ENCODE results near the gene HBS1L.

The HBS1L gene

GRCh38 chr6:134999107-134999506 is 55.5 kb downstream of the HBS1L start:
- DNase-seq (ENCODE audit: low spot score): no peak

- DNase-seq (ENCODE audit: low spot score): no peak
Observed at GRCh38 chr6:134997133-134997995, 57.3 kb downstream of the HBS1L start.

DNA sequence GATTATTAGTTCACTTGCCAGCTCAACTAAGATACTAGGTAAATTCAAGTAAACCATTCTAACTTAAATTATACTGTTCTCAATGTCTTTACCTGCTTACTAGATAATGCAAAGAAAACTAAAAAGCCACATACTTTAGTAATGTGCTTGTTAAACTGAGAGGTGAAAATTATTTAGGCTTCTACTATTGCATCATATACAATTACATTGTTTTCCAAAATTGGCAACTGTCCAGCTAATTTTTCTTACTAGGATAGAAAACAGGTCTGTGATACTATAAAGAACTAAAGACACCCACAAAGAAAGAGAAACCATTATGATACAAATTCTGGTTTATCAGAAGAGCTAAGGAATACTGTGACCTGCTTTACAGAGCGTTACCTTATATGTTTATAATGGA is 59.1 kb downstream of the HBS1L start:
- DNase-seq (ENCODE audit: low spot score): no peak

- no peak for DNase-seq (ENCODE audit: low spot score)
Observed at GRCh38 chr6:134994431-134994830, 60.2 kb downstream of the HBS1L start.

GRCh38 chr6:134992155-134992554 is 62.5 kb downstream of the HBS1L start:
- no peak for DNase-seq (ENCODE audit: low spot score)

DNA sequence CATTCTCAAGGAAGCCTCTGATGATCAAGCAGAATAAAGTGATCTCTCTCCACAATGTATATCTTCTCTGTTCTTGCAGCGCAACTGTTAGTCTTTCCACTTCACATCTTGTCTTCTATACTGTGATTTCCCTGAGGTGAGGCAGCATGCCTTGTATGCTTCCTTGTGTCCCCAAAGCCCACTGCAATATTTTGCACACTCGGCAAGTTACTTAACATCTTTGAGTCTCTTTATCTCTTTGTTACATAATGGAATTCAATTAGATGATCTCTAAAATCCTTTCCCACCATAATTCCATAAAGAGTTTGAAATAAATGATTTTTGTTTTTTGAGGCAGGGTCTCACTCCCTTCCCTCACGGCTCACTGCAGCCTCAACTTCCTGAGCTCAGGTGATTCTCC is 64.4 kb downstream of the HBS1L start:
- no peak for DNase-seq (ENCODE audit: low spot score)

- DNase-seq (ENCODE audit: low spot score): no peak
Observed at GRCh38 chr6:134984821-134985220, 69.8 kb downstream of the HBS1L start.

- no peak for DNase-seq (ENCODE audit: low spot score)
Observed at GRCh38 chr6:134983823-134984222, 70.8 kb downstream of the HBS1L start.

DNA sequence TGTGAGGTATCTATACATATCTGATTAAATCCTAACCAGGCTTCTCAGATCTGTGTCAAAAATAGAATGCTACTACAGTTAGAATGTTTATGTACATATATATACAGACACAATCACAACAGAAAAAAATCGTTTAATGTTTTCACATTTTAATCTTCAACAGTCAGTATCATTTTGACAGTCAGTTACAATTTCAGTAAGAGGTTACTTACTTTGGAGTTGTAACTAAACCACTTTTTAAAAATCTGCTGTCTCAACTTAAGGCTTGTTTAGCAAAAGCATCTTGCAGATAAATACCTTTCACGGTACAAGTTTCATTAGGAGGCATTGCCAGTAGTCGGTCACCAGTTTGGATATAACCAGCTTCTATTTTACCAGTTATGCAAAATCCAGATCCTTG is 72.5 kb downstream of the HBS1L start:
- DNase-seq (ENCODE audit: low spot score): no peak

- DNase-seq (ENCODE audit: low spot score): no peak
Observed at GRCh38 chr6:134980846-134981245, 73.8 kb downstream of the HBS1L start.

DNA sequence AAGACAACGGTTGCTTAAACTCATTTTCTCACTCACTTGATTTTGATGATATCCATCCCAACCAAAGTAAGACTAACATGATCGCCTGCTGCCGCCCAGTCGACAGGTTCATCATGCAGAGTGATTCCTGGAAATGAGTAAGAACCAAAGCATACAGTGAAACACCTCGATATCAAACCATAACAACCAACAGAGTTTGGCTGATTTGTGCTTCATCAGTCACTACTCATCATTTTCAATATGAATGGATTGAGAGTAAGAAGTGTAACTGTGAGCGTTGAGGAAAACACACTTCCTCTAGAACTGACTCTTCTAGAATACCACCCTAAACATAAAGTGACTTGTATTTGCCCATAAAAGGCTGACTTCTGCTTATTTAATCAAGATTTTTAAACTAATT is 75.5 kb downstream of the HBS1L start:
- DNase-seq (ENCODE audit: low spot score): no peak

DNA sequence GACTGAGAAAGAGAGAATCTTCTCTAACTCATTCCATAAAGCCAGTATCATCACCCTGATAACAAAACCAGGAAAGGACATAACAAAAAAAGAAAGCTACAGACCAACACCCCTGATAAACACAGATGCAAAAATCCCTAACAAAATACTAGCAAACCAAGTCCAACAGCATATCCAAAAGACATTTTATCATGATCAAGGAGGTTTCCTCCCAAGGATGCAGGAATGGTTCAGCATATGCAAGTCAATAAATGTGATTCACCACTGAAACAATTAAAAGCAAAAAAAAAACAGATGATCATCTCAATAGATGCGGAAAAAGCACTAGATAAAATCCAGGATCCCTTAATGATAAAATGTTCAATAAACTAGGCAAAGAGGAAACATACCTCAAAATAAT is 80.3 kb downstream of the HBS1L start:
- DNase-seq (ENCODE audit: low spot score): no peak

DNA sequence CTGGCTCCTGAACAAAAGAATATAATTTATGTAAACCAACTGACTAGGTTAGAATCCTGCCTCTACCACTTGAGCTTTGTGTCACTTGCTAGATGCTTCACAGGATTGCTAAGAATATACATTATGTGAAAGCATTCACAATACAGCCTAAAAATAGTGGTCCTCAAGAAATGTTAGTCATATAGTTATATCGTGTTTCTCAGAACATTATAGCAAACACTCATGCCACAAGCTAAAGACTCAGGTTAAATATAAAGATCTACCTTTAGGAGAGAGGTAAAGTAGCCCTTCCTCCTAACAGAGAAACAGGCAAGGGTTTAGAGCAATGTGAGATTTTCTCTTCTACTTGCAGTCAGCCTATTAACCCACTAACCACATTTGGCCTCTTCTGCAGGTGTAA is 86.9 kb downstream of the HBS1L start:
- DNase-seq (ENCODE audit: low spot score): no peak

- no peak for DNase-seq (ENCODE audit: low spot score)
Observed at GRCh38 chr6:134964451-134965203, 90.0 kb downstream of the HBS1L start.

DNA sequence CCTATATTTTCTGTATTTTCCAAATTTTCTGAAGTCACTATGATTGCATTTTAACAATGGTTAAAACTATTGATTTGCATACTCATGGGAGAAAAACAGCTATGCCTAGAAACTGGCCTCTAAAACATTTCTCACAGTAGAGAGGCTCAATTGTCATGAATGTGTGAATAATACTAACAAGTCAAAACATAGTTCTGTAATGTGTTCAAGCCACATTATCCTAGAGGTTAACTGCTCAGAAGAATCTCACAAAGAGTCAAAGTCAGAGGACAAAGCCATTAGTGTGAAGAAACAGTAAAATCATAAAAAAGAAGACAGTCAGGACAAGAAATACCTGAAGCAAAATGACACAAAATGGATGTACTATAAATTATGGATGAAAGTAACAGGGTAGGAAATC is 92.2 kb downstream of the HBS1L start:
- no peak for DNase-seq (ENCODE audit: low spot score)

DNA sequence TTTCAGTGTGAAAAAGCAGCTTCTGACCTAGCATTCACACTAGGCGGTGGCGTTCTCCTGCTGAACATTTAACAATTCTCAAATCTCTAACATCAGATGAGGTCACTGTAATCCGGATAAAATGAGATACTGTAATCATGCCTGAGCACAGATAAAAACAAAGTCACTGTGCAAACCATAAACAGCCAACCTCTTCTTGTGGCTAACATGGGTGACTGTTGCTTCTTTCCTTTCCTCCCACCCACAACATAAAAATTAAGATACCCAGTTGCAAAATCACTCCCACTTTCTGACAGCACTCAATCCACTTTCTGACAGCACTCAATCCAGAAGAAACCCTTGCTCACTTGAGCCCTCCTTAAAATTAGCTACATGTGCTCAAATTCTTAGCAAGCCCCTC is 93.3 kb downstream of the HBS1L start:
- DNase-seq (ENCODE audit: low spot score): no peak

- DNase-seq (ENCODE audit: low spot score): no peak
Observed at GRCh38 chr6:134959603-134960002, 95.0 kb downstream of the HBS1L start.

- no peak for DNase-seq (ENCODE audit: low spot score)
Observed at GRCh38 chr6:134956676-134957075, 97.9 kb downstream of the HBS1L start.

GRCh38 chr6:134956032-134956431 is 98.6 kb downstream of the HBS1L start:
- no peak for DNase-seq (ENCODE audit: low spot score)

DNA sequence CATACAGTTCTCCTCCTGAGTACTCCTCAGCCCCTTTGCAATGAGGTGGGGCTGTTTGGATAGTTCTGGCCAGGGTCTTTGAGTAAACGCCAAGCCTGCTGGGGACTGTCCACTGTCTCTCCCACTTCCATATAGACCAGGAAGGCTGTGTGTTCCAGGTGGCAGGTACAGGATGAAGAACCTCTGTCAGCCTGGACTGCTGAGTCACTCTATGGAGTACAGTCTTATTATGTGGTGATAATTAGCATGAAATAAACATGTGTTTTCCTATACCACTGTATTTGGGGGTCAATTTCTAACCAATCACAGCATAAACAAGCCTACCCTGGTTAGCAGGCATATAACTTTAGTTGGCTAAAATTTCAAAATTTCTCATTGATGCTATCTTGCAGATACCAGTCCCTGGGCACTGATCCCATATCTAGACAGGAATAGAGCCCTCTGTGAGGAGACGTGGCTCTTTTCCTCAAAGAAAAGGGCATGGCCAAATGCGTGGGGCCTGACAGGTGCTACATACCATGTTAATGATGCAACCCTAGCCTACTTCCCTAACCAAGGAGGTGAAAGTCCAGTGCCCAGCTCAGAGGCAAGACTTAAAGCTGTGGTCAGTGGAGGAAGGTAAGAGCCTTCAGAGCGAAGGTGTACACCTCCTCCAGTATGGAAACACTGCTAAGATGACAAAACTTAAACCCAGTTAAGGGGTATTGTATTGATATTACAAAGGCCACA is 100.2 kb downstream of the HBS1L start:
- DNase-seq (ENCODE audit: low spot score): no peak

- DNase-seq (ENCODE audit: low spot score): no peak
Observed at GRCh38 chr6:134951494-134952263, 102.9 kb downstream of the HBS1L start.

DNA sequence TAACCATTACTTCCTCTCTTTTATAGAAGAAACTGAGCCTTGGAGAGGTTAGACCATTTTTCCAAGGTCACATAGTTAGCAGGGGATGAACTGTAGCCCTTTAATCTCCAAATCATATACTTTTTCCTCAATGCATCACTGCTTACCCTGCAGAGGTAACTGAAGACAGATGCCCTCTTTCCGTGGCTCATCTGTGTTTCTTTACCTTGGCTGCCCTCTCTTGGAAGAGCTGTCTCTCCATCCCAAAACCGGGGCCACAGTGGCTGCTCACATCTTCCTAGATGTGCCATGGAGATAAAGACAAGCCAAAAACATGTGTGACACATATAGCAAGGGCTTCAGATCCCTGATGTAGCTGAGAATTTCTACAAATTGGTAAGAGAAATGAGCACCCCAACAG is 104.1 kb downstream of the HBS1L start:
- no peak for DNase-seq (ENCODE audit: low spot score)
